H1 (cell line): ENCODE measurements around the gene CTAGE15. TPM values are rescaled to one million over a fixed set of nuclear protein-coding genes. Genes with fewer than 3 reads are reported as not detected.
"Not testable (repeated sequence)": the region's sequence is repeated elsewhere in the genome, so short reads cannot be mapped to it uniquely, and the experiment has no call there.

ENCODE experiments used
- CTCF ChIA-PET: fragments of 300-600 bp; sonication (Branson Sonifier 250); formaldehyde crosslinking; loops from one replicate; lab custom pipeline; 2021; ENCODE audit not compliant: partially characterized antibody; lab: Charles Lee
- POLR2A ChIA-PET: fragments of 300-600 bp; sonication (Branson Sonifier 250); formaldehyde crosslinking; loops from one replicate; lab custom pipeline; 2021; ENCODE audit warnings: inconsistent platforms; ENCODE audit not compliant: partially characterized antibody; lab: Charles Lee
- DNase-seq, 2 experiments: peaks; one replicate each; pipeline versions ENCODE4 v3.0.0 to v3.0.0-alpha.2; 2010 to 2022; ENCODE audit warnings: low spot score in 2 of 2, low read depth in 1 of 2, mixed read lengths in 1 of 2
- FAIRE-seq: peaks from 2 replicates; lab custom pipeline; 2011; peaks lifted over from hg19 to GRCh38; lab: Jason Lieb, UNC
- H2AFZ ChIP-seq: 2 replicates; pipeline ENCODE4 v1.8.1; 2012; ENCODE audit warnings: low read length, inconsistent platforms
- H2AK5ac ChIP-seq: 2 replicates; pipeline ENCODE4 v1.6.1; 2013; ENCODE audit warnings: low read depth, low read length
- H2BK120ac ChIP-seq: replicated peaks from 2 replicates; pipeline ENCODE3; 2013; ENCODE audit warnings: low read depth, low read length, inconsistent platforms
- H2BK12ac ChIP-seq: 2 replicates; pipeline ENCODE4 v1.6.1; 2013; ENCODE audit warnings: low read depth, low read length
- H2BK15ac ChIP-seq: 2 replicates; pipeline ENCODE4 v1.6.1; 2013; ENCODE audit warnings: low read length
- H2BK20ac ChIP-seq: 2 replicates; pipeline ENCODE4 v1.6.1; 2013; ENCODE audit warnings: low read length
- H2BK5ac ChIP-seq: 2 replicates; pipeline ENCODE4 v1.6.1; 2013; ENCODE audit warnings: low read depth, low read length
- H3K14ac ChIP-seq: 2 replicates; pipeline ENCODE4 v1.6.1; 2013; ENCODE audit warnings: inconsistent platforms; ENCODE audit not compliant: insufficient read length
- H3K18ac ChIP-seq: 2 replicates; pipeline ENCODE4 v1.6.1; 2013; ENCODE audit warnings: low read length; ENCODE audit errors: extremely low read depth
- H3K23ac ChIP-seq: 2 replicates; pipeline ENCODE4 v1.6.1; 2013; ENCODE audit warnings: inconsistent platforms; ENCODE audit not compliant: insufficient read length
- H3K23me2 ChIP-seq: 2 replicates; pipeline ENCODE4 v1.6.1; 2013; ENCODE audit warnings: low read depth, low read length
- H3K27ac ChIP-seq: 2 replicates; pipeline ENCODE4 v1.6.1; 2011; ENCODE audit warnings: low read depth, low read length, inconsistent platforms
- H3K27me3 ChIP-seq, 4 experiments: replicated peaks in 1 of 4; 1 replicate in 1 of 4; 2 replicates in 3 of 4; pipeline versions ENCODE4 v1.6.1 to v1.8.1; 2011 to 2013; ENCODE audit warnings: low read length in 3 of 4, mild to moderate bottlenecking in 3 of 4, inconsistent platforms in 2 of 4, mixed read lengths in 2 of 4, moderate library complexity in 1 of 4; ENCODE audit not compliant: control insufficient read depth in 3 of 4, insufficient read depth in 3 of 4; ENCODE audit errors: extremely low read depth in 1 of 4
- H3K36me3 ChIP-seq, 4 experiments: 2 replicates each; pipeline versions ENCODE4 v1.6.1 to v1.8.1; 2011 to 2013; ENCODE audit warnings: mild to moderate bottlenecking in 4 of 4, low read length in 3 of 4, moderate library complexity in 2 of 4, control low read depth in 1 of 4, inconsistent platforms in 1 of 4; ENCODE audit not compliant: insufficient read depth in 4 of 4, control insufficient read depth in 2 of 4
- H3K4ac ChIP-seq: replicated peaks from 2 replicates; pipeline ENCODE3; 2013; ENCODE audit warnings: low read length, low read depth, mixed read lengths, inconsistent platforms; ENCODE audit not compliant: insufficient read length
- H3K4me1 ChIP-seq, 4 experiments: replicated peaks in 1 of 4; 1 replicate in 1 of 4; 2 replicates in 3 of 4; pipeline versions ENCODE4 v1.6.1 to v1.8.1; 2011 to 2013; ENCODE audit warnings: low read length in 3 of 4, inconsistent platforms in 2 of 4, mixed read lengths in 1 of 4; ENCODE audit not compliant: insufficient read depth in 4 of 4, control insufficient read depth in 3 of 4
- H3K4me2 ChIP-seq, 2 experiments: 2 replicates each; pipeline versions ENCODE4 v1.6.1 to v1.8.1; 2011 to 2013; ENCODE audit warnings: low read depth in 2 of 2, low read length in 2 of 2, control low read depth in 1 of 2, inconsistent platforms in 1 of 2, mild to moderate bottlenecking in 1 of 2; ENCODE audit not compliant: insufficient read depth in 1 of 2
- H3K4me3 ChIP-seq, 4 experiments: fragments of 200-600, 300-600 bp in 1 of 4; sonication (generic), shearing (Covaris generic), sonication (Bioruptor Twin) in 1 of 4; 2 replicates each; pipeline versions ENCODE4 v1.5.1 to v1.8.1; 2011 to 2016; ENCODE audit warnings: low read length in 4 of 4, low read depth in 3 of 4, control low read depth in 2 of 4, inconsistent platforms in 2 of 4, mild to moderate bottlenecking in 2 of 4, mixed read lengths in 1 of 4, moderate library complexity in 1 of 4; ENCODE audit not compliant: insufficient read depth in 2 of 4; ENCODE audit errors: extremely low read depth in 1 of 4
- H3K56ac ChIP-seq: replicated peaks from 2 replicates; pipeline ENCODE3; 2013; ENCODE audit warnings: low read depth, mild to moderate bottlenecking, mixed read lengths, low read length, inconsistent platforms; ENCODE audit not compliant: insufficient read length
- H3K79me1 ChIP-seq: 2 replicates; pipeline ENCODE4 v1.6.1; 2013; ENCODE audit warnings: low read depth, low read length, control low read depth
- H3K79me2 ChIP-seq, 2 experiments: 2 replicates each; pipeline versions ENCODE4 v1.6.1 to v1.8.1; 2012 to 2013; ENCODE audit warnings: low read length in 2 of 2, mild to moderate bottlenecking in 2 of 2, inconsistent platforms in 1 of 2; ENCODE audit not compliant: insufficient read depth in 2 of 2, control insufficient read depth in 1 of 2
- H3K9ac ChIP-seq, 4 experiments: replicated peaks in 1 of 4; 1 replicate in 1 of 4; 2 replicates in 3 of 4; pipeline versions ENCODE4 v1.6.1 to v1.8.1; 2011 to 2013; ENCODE audit warnings: low read depth in 3 of 4, low read length in 3 of 4, control low read depth in 2 of 4, mild to moderate bottlenecking in 2 of 4, moderate library complexity in 2 of 4, inconsistent platforms in 1 of 4; ENCODE audit errors: extremely low read depth in 1 of 4
- H3K9me3 ChIP-seq, 2 experiments: 2 replicates each; pipeline versions ENCODE4 v1.6.1 to v1.8.1; 2012 to 2013; ENCODE audit warnings: mild to moderate bottlenecking in 2 of 2, moderate library complexity in 2 of 2, control low read depth in 1 of 2, inconsistent platforms in 1 of 2, low read depth in 1 of 2, low read length in 1 of 2, mixed read lengths in 1 of 2; ENCODE audit not compliant: insufficient read depth in 2 of 2
- H4K20me1 ChIP-seq, 2 experiments: replicated peaks in 1 of 2; 2 replicates each; pipeline versions ENCODE3 to v1.8.1; 2011 to 2013; ENCODE audit warnings: inconsistent platforms in 2 of 2, low read length in 2 of 2, mild to moderate bottlenecking in 1 of 2; ENCODE audit not compliant: insufficient read depth in 2 of 2, control insufficient read depth in 1 of 2
- H4K5ac ChIP-seq: 2 replicates; pipeline ENCODE4 v1.6.1; 2013; ENCODE audit warnings: low read length, low read depth, mixed read lengths, inconsistent platforms; ENCODE audit not compliant: insufficient read length
- H4K8ac ChIP-seq: 2 replicates; pipeline ENCODE4 v1.8.0; 2013; ENCODE audit warnings: mild to moderate bottlenecking, moderate library complexity, low read length, inconsistent platforms; ENCODE audit not compliant: insufficient read depth; ENCODE audit errors: extremely low read depth
- H4K91ac ChIP-seq: replicated peaks from 2 replicates; pipeline ENCODE3; 2013; ENCODE audit warnings: low read length, mixed read lengths, inconsistent platforms; ENCODE audit not compliant: insufficient read length
- WGBS, 2 experiments: shearing (Covaris generic) in 1 of 2; methylation state at CpG; one replicate each; pipeline versions ENCODE4 v1.1.6 to v1.1.7; 2013 to 2015; ENCODE audit warnings: low lambda C conversion rate in 2 of 2, mixed read lengths in 2 of 2, inconsistent platforms in 1 of 2, low coverage in 1 of 2, missing lambda C conversion rate in 1 of 2; ENCODE audit not compliant: insufficient replicate concordance in 2 of 2, insufficient coverage in 1 of 2, insufficient read length in 1 of 2; ENCODE audit errors: extremely low coverage in 1 of 2, missing lambda C conversion rate in 1 of 2; 5-methylcytosine and 5-hydroxymethylcytosine counted together
- polyA plus RNA-seq, 7 experiments: library from polyadenylated mRNA; depleted of rRNA in 3 of 7; stranded (reverse) in 5 of 7; unstranded in 2 of 7; fragments of >200 nt in 5 of 7; fragments of 200-250 nt in 2 of 7; gene quantifications; 1 replicate in 5 of 7; 2 replicates in 1 of 7; 4 replicates in 1 of 7; pipeline versions ENCODE4 v1.2.1 to v1.2.3, GENCODE V29; 2011 to 2013; ENCODE audit warnings: missing spikeins in 2 of 7, mixed read lengths in 2 of 7
- total RNA-seq: library from RNA; stranded (reverse); fragmentation: NEBNext Ultra II Directional; extraction: Animal tissue kit (Norgen Biotek cat#: 25700); gene quantifications from 2 replicates; pipeline ENCODE4 v1.2.1, GENCODE V29; 2021

The CTAGE15 gene
- total and polyA plus RNA-seq, 2 of the 8 experiments (the other 6 are each of a cell fraction or from before 2014, with no cell fraction given), result 0.06 to 0.86 TPM

- WGBS, 2 experiments, result no CpG with 5 or more reads among the region's 1 CpG
- H3K4me1 ChIP-seq, H4K20me1 ChIP-seq, CTCF ChIA-PET, FAIRE-seq, H4K8ac ChIP-seq, H3K14ac ChIP-seq, H3K18ac ChIP-seq, H3K4ac ChIP-seq, H3K9me3 ChIP-seq, POLR2A ChIA-PET, H3K56ac ChIP-seq, H3K27ac ChIP-seq, H3K23me2 ChIP-seq, H2AFZ ChIP-seq, H4K91ac ChIP-seq, H3K9ac ChIP-seq, H3K79me1 ChIP-seq, H3K4me2 ChIP-seq, H2BK12ac ChIP-seq, H3K79me2 ChIP-seq, H2BK120ac ChIP-seq, H3K36me3 ChIP-seq, H3K27me3 ChIP-seq, H2BK15ac ChIP-seq, H3K23ac ChIP-seq, H2AK5ac ChIP-seq, H2BK20ac ChIP-seq, H3K4me3 ChIP-seq, H2BK5ac ChIP-seq, H4K5ac ChIP-seq, DNase-seq: not testable (repeated sequence)
Measured at GRCh38 chr7:143617204-143617603, 45.6 kb downstream of the CTAGE15 start.
